ENCODE data around the gene PON2. TPM values are rescaled to one million over a fixed set of nuclear protein-coding genes. Genes with fewer than 3 reads are reported as not detected.
A peak's percentile ranks its signal among the peaks of the same experiment; 100 is the strongest.

Gene PON2
- total RNA-seq, 4 donors from 2014 or later: 90.2 to 187 (median 117) TPM

- H3K27me3 ChIP-seq: no peaks in the 10 kb centered on the region
- H3K36me3 ChIP-seq: peaks cover 21% of the 10 kb centered on the region
- 74% methylated on average over 4 of the region's 4 CpGs for WGBS
- TF ChIP-seq POLR2A (IDR thresholded peaks at IDR 0.05): no peak
- H3K9me3 ChIP-seq: no peaks in the 10 kb centered on the region
- no peak overlapping the region for H3K4me3 ChIP-seq
- no peak for DNase-seq (ENCODE audit: low spot score in 2 of 2)
- no peak overlapping the region for H3K27ac ChIP-seq
- H3K4me1 ChIP-seq: no peaks in the 10 kb centered on the region
Measured at GRCh38 chr7:95404316-95404865, 30.4 kb downstream of the PON2 start.

- TF ChIP-seq EP300 (IDR thresholded peaks at IDR 0.05) (no peak), POLR2A (IDR thresholded peaks at IDR 0.05) (no peak), CTCF (IDR thresholded peaks at IDR 0.05) (no peak), POLR2AphosphoS5 (IDR thresholded peaks at IDR 0.05) (no peak)
- peaks cover 12% of the 10 kb centered on the region for H3K4me1 ChIP-seq
- 89% methylated on average over 4 of the region's 4 CpGs for WGBS
- no peaks in the 10 kb centered on the region for H3K36me3 ChIP-seq
- DNase-seq (ENCODE audit: low spot score in 2 of 2): no peak
- no peak overlapping the region for H3K4me3 ChIP-seq
- H3K27ac ChIP-seq: no peak overlapping the region
- H3K27me3 ChIP-seq: no peaks in the 10 kb centered on the region
- no peaks in the 10 kb centered on the region for H3K9me3 ChIP-seq
Measured at GRCh38 chr7:95398155-95398940, 36.5 kb downstream of the PON2 start.

- Histone ChIP-seq H3K4me1 (peaks cover 12% of the 10 kb centered on the region), H3K4me3 (peak overlapping the region; percentile 65), H3K27me3 (no peaks in the 10 kb centered on the region), H3K27ac (no peak overlapping the region), H3K36me3 (no peaks in the 10 kb centered on the region), H3K9me3 (no peaks in the 10 kb centered on the region)
- DNase-seq (ENCODE audit: low spot score in 2 of 2): no peak
- no peak for TF ChIP-seq POLR2A (IDR thresholded peaks at IDR 0.05)
- TF ChIP-seq CTCF (IDR thresholded peaks at IDR 0.05): no peak
- no peak for TF ChIP-seq EP300 (IDR thresholded peaks at IDR 0.05)
- TF ChIP-seq POLR2AphosphoS5 (IDR thresholded peaks at IDR 0.05): no peak
- WGBS: 73% methylated on average over 3 of the region's 3 CpGs
Measured at GRCh38 chr7:95397381-95397780, 37.4 kb downstream of the PON2 start.

GRCh38 chr7:95396136-95397032, 38.4 kb downstream of the PON2 start, which contains the start of gene PON3:
PON3 (minus strand) TSS chr7:95396375; CDS start chr7:95396350, 25 bp downstream.
- TF ChIP-seq CTCF (IDR thresholded peaks at IDR 0.05): no peak
- TF ChIP-seq EP300 (IDR thresholded peaks at IDR 0.05): no peak
- no peak for TF ChIP-seq POLR2AphosphoS5 (IDR thresholded peaks at IDR 0.05)
- TF ChIP-seq POLR2A (IDR thresholded peaks at IDR 0.05): no peak

GRCh38 chr7:95395755-95396135, 39.1 kb downstream of the PON2 start:
- DNase-seq (ENCODE audit: low spot score in 2 of 2): no peak
- no peak for TF ChIP-seq CTCF (IDR thresholded peaks at IDR 0.05)
- no peak for TF ChIP-seq EP300 (IDR thresholded peaks at IDR 0.05)
- no peak for TF ChIP-seq POLR2AphosphoS5 (IDR thresholded peaks at IDR 0.05)
- no peak for TF ChIP-seq POLR2A (IDR thresholded peaks at IDR 0.05)
- peaks cover 12% of the 10 kb centered on the region for H3K4me1 ChIP-seq
- H3K27ac ChIP-seq: no peak overlapping the region
- H3K27me3 ChIP-seq: no peaks in the 10 kb centered on the region
- 69% methylated on average over 11 of the region's 11 CpGs for WGBS
- H3K36me3 ChIP-seq: no peaks in the 10 kb centered on the region
- H3K9me3 ChIP-seq: no peaks in the 10 kb centered on the region
- H3K4me3 ChIP-seq: peak overlapping the region; percentile 65

More at GRCh38 chr7:95396136-95397032, 38.4 kb downstream of the PON2 start, which contains the start of gene PON3:
- Histone ChIP-seq H3K4me1 (peaks cover 12% of the 10 kb centered on the region), H3K9me3 (no peaks in the 10 kb centered on the region), H3K27ac (no peak within 1 kb of the TSS), H3K36me3 (no peaks in the 10 kb centered on the region), H3K27me3 (no peaks in the 10 kb centered on the region), H3K4me3 (peak within 1 kb of the TSS; percentile 65)
- 7% methylated on average over 45 of the region's 68 CpGs for WGBS
- no peak for DNase-seq (ENCODE audit: low spot score in 2 of 2)
